Spinal cord (tissue), 10 donors: Measurements from ENCODE around the gene RPL27. TPM values are rescaled to one million over a fixed set of nuclear protein-coding genes. Genes with fewer than 3 reads are reported as not detected.
"Not testable (repeated sequence)": the region's sequence is repeated elsewhere in the genome, so short reads cannot be mapped to it uniquely, and the experiment has no call there.

Experiments
- DNase-seq, 6 donors: peaks; one replicate each; pipeline versions ENCODE4 v3.0.0 to v3.0.0-alpha.2; 2013 to 2015; ENCODE audit warnings: low spot score in 6 of 6, low read depth in 4 of 6
- H3K27ac ChIP-seq: one replicate; pipeline ENCODE4 v1.5.1; 2013; ENCODE audit warnings: low read depth, low read length, control low read depth
- H3K27me3 ChIP-seq: one replicate; pipeline ENCODE4 v1.6.1; 2013; ENCODE audit warnings: low read length; ENCODE audit not compliant: control insufficient read depth, insufficient read depth
- H3K36me3 ChIP-seq: one replicate; pipeline ENCODE4 v1.6.1; 2013; ENCODE audit warnings: low read length; ENCODE audit not compliant: control insufficient read depth, insufficient read depth
- H3K4me1 ChIP-seq: one replicate; pipeline ENCODE4 v1.6.1; 2013; ENCODE audit warnings: low read length; ENCODE audit not compliant: control insufficient read depth, insufficient read depth
- H3K4me3 ChIP-seq: one replicate; pipeline ENCODE4 v1.5.1; 2013; ENCODE audit warnings: low read depth, low read length, control low read depth
- H3K9me3 ChIP-seq: one replicate; pipeline ENCODE4 v1.6.1; 2013; ENCODE audit warnings: low read length; ENCODE audit not compliant: control insufficient read depth, insufficient read depth
- WGBS: methylation state at CpG from one replicate; pipeline ENCODE4 v1.1.5; 2013; ENCODE audit warnings: missing lambda C conversion rate; ENCODE audit not compliant: insufficient coverage; 5-methylcytosine and 5-hydroxymethylcytosine counted together
- polyA plus RNA-seq, 2 donors: library from polyadenylated mRNA; unstranded; fragments of 120-200 nt; gene quantifications; one replicate each; pipeline ENCODE4 v1.2.1, GENCODE V29; 2013; ENCODE audit not compliant: insufficient read length in 2 of 2
- total RNA-seq, 2 donors: library from RNA; depleted of rRNA in 1 of 2; stranded (reverse); fragments of 120-200 nt in 1 of 2; fragments of >200 nt in 1 of 2; gene quantifications; one replicate each; pipeline versions ENCODE4 v1.2.3 to v1.2.4, GENCODE V29; 2013 to 2014
- donor health status: healthy.

RPL27 gene
- total and polyA plus RNA-seq, 4 donors, result 670 to 1,375 (median 971) TPM

DNA sequence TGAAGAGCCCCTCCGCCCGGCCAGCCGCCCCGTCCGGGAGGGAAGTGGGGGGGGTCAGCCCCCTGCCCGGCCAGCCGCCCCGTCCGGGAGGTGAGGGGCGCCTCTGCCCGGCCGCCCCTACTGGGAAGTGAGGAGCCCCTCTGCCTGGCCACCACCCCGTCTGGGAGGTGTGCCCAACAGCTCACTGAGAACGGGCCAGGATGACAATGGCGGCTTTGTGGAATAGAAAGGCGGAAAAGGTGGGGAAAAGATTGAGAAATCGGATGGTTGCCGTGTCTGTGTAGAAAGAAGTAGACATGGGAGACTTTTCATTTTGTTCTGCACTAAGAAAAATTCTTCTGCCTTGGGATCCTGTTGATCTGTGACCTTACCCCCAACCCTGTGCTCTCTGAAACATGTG is 24.9 kb upstream of the RPL27 start:
- not testable (repeated sequence) for H3K27me3 ChIP-seq, H3K36me3 ChIP-seq, H3K4me1 ChIP-seq, H3K9me3 ChIP-seq, DNase-seq, H3K4me3 ChIP-seq, H3K27ac ChIP-seq
- no CpG with 5 or more reads among the region's 18 CpGs for WGBS

DNA sequence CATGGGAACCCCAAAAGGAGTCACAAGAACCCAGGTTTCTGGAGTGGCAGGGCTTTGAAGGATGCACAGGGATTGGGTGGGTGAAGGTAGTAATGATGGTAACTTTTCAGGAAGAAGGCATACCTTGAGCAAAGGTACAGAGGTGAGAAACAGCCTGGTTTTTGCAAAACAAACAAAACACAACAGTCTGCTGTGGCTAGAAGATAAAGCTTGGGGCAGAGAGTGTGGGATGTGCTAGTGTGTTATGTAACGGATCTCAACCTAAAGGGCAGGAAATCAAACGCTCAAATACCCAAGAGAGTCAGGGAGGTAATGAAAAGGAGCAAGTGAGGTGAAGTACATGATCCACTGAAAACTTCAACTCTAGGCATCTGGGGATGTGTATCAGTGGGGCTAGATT is 23.0 kb upstream of the RPL27 start:
- H3K27me3 ChIP-seq, result no peaks in the 10 kb centered on the region

DNA sequence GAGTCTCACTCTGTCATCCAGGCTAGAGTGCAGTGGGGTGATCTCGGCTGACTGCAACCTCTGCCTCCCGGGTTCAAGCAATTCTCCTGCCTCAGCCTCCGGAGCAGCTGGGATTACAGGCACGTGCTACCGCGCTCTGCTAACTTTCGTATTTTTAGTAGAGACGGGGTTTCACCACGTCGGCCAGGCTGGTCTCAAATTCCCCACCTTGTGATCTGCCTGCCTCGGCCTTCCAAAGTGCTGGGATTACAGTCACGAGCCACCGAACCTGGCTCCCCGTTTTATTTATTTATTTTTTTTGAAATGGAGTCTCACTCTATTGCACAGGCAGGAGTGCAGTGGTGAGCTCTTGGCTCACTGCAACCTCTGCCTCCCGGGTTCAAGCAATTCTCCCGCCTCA is 22.5 kb upstream of the RPL27 start:
- H3K4me3 ChIP-seq, H3K27me3 ChIP-seq, H3K27ac ChIP-seq, DNase-seq, H3K36me3 ChIP-seq, H3K9me3 ChIP-seq: not testable (repeated sequence)
- peaks cover 12% of the 10 kb centered on the region for H3K4me1 ChIP-seq
- 89% methylated on average over 15 of the region's 16 CpGs for WGBS

More for the DNA sequence above, 23.0 kb upstream of the RPL27 start:
- Histone ChIP-seq H3K9me3 (no peaks in the 10 kb centered on the region), H3K27ac (no peak overlapping the region), H3K4me1 (peaks cover 12% of the 10 kb centered on the region), H3K4me3 (no peak overlapping the region), H3K36me3 (no peaks in the 10 kb centered on the region)
- no peak for DNase-seq
- 70% methylated on average over 1 of the region's 2 CpGs for WGBS

DNA sequence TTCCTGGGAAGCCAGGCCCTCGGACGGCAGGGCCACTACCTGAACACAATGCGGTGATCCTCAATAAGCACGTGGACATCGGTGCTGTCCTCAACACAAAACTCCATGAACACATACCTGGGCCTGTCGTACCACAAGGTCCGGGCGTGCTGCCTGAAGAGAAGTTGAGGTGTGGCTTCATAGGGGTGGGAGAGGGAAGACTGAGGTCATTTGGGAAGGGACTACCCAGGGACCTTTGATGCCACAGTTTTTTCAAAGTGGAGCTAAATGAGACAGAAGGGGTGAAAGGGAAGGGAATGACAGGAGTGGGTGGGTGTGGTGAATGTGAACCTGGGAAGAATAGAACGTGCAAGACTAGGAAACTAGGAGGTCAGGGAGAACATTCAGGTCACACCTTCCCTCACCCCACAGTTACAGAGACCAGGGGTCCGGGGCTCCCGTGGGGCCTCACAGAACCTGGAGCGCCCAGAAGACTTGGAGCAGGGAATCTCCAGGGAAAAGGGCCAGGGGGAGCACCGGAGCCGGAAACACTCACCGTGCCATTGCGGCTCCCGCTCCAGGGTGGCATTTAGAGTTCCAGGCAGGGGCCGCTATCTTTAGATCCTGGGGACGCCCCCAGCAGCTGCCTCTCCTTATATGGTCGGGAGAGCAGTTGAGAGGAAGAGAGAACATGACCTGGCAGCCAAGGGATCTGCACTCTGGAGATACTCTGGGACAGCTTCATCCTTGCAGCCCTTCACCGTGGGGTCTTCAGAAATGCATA is 18.5 kb upstream of the RPL27 start, which contains the start of gene PTGES3L:
PTGES3L (minus strand) TSS at position 570 of the 763 bp plus-strand sequence; CDS start at position 543, 27 bp downstream.
- H3K4me1 ChIP-seq, result peaks cover 26% of the 10 kb centered on the region
- H3K9me3 ChIP-seq, result no peaks in the 10 kb centered on the region
- H3K27me3 ChIP-seq, result no peaks in the 10 kb centered on the region
- peak within 1 kb of the TSS; percentile 72 for H3K4me3 ChIP-seq
- no peak for DNase-seq
- H3K36me3 ChIP-seq, result peaks cover 12% of the 10 kb centered on the region
- 27% methylated on average over 14 of the region's 21 CpGs for WGBS
- peak within 1 kb of the TSS; percentile 57 for H3K27ac ChIP-seq

DNA sequence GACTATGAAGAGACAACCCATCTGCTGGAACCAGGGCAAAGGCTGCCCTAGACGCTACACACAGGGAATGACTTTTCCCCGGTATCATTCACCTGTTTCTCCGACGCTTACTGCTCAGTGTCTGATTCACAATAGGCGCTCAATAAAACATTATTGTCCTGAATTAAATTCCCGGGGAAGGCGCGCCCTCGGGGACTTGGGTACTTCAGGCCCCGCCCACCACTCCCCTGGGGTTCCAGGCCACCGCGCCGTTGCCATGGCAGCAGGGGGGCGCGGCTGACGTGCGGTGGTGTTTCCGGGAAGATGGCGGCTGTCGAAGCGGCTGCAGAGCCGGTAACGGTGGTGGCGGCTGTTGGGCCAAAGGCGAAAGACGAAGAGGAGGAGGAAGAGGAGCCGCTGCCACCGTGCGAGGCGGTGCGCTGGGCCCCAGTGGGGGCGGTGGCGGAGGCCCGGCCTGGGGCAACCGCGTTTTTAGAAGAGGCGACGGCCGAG is 17.9 kb upstream of the RPL27 start, which contains the start of gene RUNDC1:
RUNDC1 (plus strand) TSS at position 292 of the 492 bp plus-strand sequence; CDS start at position 304, 12 bp downstream.
- Histone ChIP-seq H3K27me3 (no peaks in the 10 kb centered on the region), H3K27ac (peak within 1 kb of the TSS; percentile 57), H3K36me3 (peaks cover 15% of the 10 kb centered on the region), H3K4me3 (peak within 1 kb of the TSS; percentile 72), H3K9me3 (no peaks in the 10 kb centered on the region), H3K4me1 (peaks cover 26% of the 10 kb centered on the region)
- 0% methylated on average over 39 of the region's 39 CpGs for WGBS
- peak; percentile 66 to 97 (median 86) for DNase-seq

DNA sequence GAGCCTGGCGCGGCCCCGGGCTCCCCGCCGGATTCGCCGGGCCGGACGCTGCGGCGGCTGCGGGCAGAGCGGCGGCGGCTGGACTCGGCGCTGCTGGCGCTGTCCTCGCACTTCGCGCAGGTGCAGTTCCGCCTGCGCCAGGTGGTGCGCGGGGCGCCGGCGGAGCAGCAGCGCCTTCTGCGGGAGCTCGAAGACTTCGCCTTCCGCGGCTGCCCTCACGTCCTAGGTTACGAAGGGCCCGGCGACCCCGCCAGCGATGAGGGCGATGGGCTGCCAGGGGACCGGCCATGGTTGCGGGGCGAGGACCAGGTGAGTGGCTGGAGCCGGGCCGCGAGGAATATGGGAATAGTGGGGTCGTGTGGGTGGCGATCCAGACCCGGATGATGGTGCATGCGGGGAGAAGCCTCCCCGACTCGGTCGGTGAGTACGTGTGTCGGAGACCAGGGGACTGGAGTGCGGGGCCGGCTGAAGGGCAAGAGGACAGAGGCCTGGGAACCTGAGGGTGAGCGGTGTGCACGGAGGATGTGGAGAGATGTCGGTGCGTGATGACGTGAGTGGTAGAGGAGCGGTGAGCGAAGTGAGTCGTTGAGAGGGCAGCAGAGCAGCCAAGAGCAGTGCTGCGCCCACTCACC is 17.3 kb upstream of the RPL27 start:
- H3K36me3 ChIP-seq, result peaks cover 18% of the 10 kb centered on the region
- H3K27me3 ChIP-seq, result no peaks in the 10 kb centered on the region
- DNase-seq, result peak in 2 of 6 donors; percentile 29 to 75
- peak overlapping the region; percentile 72 for H3K4me3 ChIP-seq
- no peak overlapping the region for H3K27ac ChIP-seq
- 0% methylated on average over 63 of the region's 67 CpGs for WGBS
- H3K4me1 ChIP-seq, result peaks cover 26% of the 10 kb centered on the region
- no peaks in the 10 kb centered on the region for H3K9me3 ChIP-seq

DNA sequence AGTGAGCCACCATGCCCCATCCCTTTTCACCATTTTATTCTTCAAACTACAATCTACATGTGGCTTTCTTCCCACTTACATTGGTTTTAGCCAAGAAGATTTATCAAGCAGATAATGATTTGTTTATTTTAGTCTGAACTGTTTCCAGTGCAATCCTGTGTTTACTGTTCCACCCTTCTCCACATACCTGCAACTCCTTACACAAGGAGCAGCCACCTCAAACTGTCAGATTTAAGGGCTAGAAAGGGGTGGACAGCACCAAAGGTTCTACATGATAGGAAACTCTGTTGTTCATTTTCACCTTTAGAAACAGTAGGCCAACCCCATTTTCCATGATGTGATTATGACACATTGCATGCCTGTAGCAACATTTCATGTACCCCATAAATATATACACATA is 16.0 kb upstream of the RPL27 start:
- no peak for DNase-seq
- Histone ChIP-seq H3K27ac (no peak overlapping the region), H3K4me1 (peaks cover 26% of the 10 kb centered on the region), H3K9me3 (no peaks in the 10 kb centered on the region), H3K27me3 (no peaks in the 10 kb centered on the region), H3K36me3 (peaks cover 31% of the 10 kb centered on the region), H3K4me3 (no peak overlapping the region)

DNA sequence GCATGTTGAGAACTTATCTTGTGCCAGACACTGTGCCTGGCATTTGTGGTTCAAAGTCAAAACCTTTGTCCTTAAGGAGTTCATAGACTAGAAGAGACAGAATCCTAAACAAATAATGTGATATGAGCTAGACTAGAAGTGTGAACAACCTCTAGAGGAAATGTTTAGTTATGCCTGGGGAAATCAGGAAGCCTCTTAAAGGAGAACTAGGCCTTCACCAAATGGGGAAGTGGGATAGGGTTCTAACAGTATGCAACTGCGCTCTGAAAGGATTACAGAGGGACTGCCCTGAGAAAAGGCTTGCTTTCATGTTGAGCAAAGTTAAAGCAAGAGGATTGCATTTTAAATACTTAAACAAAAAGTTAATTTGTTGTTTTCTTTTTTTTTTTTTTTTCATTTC is 13.0 kb upstream of the RPL27 start:
- Histone ChIP-seq H3K36me3 (peaks cover 57% of the 10 kb centered on the region), H3K4me1 (peaks cover 15% of the 10 kb centered on the region), H3K4me3 (no peak overlapping the region), H3K27me3 (no peaks in the 10 kb centered on the region), H3K9me3 (no peaks in the 10 kb centered on the region), H3K27ac (no peak overlapping the region)
- no peak for DNase-seq
- no CpG with 5 or more reads among the region's 1 CpG for WGBS

DNA sequence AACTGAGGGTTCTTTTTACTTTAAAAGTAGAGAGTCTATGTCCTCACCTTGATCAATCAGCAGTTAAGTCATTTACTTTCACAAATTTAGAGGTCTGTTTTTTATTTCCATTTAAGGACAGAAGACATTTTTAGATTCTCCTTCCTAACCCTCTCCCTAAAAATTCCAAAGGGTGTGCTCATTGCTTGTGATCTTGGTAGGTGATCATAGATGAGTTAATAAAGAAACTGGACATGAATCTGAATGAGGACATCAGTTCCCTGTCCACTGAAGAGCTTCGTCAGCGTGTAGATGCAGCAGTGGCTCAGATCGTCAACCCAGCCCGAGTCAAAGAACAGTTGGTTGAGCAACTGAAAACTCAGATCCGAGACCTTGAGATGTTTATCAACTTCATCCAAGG is 9.1 kb upstream of the RPL27 start:
- Histone ChIP-seq H3K4me1 (no peaks in the 10 kb centered on the region), H3K27me3 (no peaks in the 10 kb centered on the region), H3K9me3 (no peaks in the 10 kb centered on the region), H3K4me3 (no peak overlapping the region), H3K27ac (no peak overlapping the region), H3K36me3 (peaks cover 72% of the 10 kb centered on the region)
- DNase-seq, result no peak
- 89% methylated on average over 4 of the region's 5 CpGs for WGBS
